ENCODE results near the gene PPP1R12A.

- no peak for TF ChIP-seq CTCF (IDR thresholded peaks at IDR 0.05; ENCODE audit: low read depth, low read length)
- no peak for TF ChIP-seq EZH2phosphoT487 (IDR thresholded peaks at IDR 0.05; ENCODE audit: low read depth)
Observed at GRCh38 chr12:79925492-79925891, 9.4 kb downstream of the PPP1R12A start.
